ENCODE measurements around the gene ARHGAP18.
A peak's percentile ranks its signal among the peaks of the same experiment; 100 is the strongest.

ARHGAP18 gene

DNA sequence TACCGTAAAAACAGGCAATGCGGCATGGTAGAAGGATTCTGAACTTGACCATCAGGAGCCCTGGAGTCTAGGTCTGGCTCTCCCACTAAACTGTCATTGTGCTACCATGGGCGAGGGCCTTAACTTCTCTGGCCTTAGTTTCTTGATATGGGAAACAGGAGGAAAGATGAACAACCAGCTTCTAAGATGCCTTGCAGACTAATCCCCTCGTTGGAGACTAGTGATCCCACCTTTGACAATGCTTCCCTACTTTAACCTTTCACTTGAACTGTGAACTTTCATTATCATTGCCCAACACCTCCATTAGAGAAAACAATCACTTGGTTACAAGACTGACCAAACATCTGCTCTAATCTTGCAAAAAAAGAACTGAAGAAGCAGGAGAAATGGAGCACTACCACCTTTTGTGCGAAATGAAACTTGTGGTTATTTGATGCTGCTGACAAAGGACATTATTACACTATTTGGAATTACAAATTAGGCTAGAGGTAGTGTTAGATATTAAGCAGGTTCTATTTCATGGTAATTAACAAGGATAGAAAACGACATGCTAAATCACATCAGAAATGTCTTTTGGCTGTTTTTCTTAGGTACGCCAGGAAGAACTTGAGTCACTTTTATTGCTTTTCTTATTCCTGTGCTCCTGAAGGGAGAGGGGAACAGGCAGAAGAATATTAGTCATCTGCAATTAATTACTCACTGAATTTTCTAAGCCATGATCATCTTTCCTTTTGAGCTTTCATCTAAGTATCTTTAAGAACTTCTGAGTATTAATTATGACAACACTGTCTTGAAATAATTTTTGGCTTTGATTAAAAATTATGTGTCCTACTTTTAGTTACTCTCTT lies 39.1 kb upstream of the ARHGAP18 start:
- TF ChIP-seq CTCF (IDR thresholded peaks at IDR 0.05; ENCODE audit: low read depth, low read length), result no peak
- DNase-seq (ENCODE audit: extremely low read depth, low read depth), result no peak

GRCh38 chr6:129748212-129748900 lies 38.4 kb upstream of the ARHGAP18 start:
- no peak for TF ChIP-seq CTCF (IDR thresholded peaks at IDR 0.05; ENCODE audit: low read depth, low read length)
- DNase-seq (ENCODE audit: extremely low read depth, low read depth), result no peak

GRCh38 chr6:129747588-129748112 lies 37.7 kb upstream of the ARHGAP18 start:
- DNase-seq (ENCODE audit: extremely low read depth, low read depth), result no peak
- TF ChIP-seq CTCF (IDR thresholded peaks at IDR 0.05; ENCODE audit: low read depth, low read length), result no peak

GRCh38 chr6:129744880-129745237 lies 34.9 kb upstream of the ARHGAP18 start:
- DNase-seq (ENCODE audit: extremely low read depth, low read depth), result no peak
- TF ChIP-seq CTCF (IDR thresholded peaks at IDR 0.05; ENCODE audit: low read depth, low read length), result no peak

DNA sequence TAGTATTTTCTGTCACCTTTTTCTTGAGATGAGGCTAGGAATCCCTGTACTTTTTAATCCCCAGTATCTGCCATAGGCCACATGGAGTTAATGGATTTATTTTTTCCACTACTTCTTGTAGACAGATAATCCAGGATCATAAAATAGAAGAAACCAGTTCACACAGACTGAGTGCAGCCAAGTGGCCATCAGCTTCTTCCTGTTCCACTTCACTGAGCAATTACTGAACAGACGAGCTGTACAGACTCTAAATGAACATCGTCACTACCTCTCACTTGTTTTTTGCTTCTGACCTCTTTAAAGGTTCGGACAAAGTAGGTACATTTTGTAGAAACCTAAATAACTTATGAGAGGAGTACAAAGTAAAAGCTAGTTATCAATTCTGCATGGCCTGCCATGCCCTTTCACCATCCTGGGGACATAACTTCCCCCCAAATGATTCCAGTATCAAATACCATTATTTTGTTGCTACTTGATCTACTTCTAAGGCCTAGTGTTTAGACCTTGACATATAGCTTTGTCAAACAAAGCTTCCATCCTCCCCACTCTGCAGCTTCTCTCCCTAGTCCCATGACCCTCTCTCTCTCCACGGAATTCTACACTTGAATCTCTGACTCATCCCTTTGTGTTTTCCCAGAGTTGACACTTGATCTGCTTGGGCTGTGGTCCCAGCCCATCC lies 34.4 kb upstream of the ARHGAP18 start:
- DNase-seq (ENCODE audit: extremely low read depth, low read depth), result peak; percentile 71
- no peak for TF ChIP-seq CTCF (IDR thresholded peaks at IDR 0.05; ENCODE audit: low read depth, low read length)

DNA sequence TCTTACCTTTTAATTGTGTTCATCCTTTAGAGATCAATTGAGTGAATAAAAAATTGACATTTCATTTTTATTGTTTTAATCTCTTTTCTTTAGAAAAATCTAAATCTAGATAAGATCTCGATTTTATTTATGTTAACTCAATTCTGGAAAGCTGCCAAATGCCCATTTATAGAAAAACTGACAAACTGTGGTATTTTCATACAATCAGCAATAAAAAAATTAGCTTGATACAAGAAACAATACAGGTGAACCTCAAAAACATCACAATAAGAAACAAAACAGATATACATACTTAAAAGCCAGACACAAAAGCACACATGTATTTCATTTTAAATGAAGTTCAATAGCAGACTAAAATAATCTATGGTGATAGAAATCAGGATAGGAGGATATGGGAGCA lies 30.0 kb upstream of the ARHGAP18 start:
- no peak for DNase-seq (ENCODE audit: extremely low read depth, low read depth)
- no peak for TF ChIP-seq CTCF (IDR thresholded peaks at IDR 0.05; ENCODE audit: low read depth, low read length)

Data from AG09319 (cell line).